Stomach (tissue), 4 donors: Measurements from ENCODE around the gene NDUFA12.

Experiments used
- CTCF ChIP-seq, 7 experiments: fragments of 450-650 bp in 4 of 7; fragments of 200-600 bp in 3 of 7; sonication (generic) in 3 of 7; IDR thresholded peaks; one replicate each; pipeline ENCODE4 v1.5.1; 2016 to 2019; ENCODE audit warnings: antibody characterized with exemption in 7 of 7, control low read depth in 2 of 7, mild to moderate bottlenecking in 1 of 7
- EP300 ChIP-seq: sonication (generic); formaldehyde crosslinking; IDR thresholded peaks from one replicate; pipeline ENCODE4 v1.6.1; 2017; ENCODE audit warnings: antibody characterized with exemption
- POLR2A ChIP-seq, 4 donors: fragments of 450-650 bp; IDR thresholded peaks; one replicate each; pipeline ENCODE4 v1.6.1; 2016; ENCODE audit warnings: antibody characterized with exemption in 4 of 4, control low read depth in 2 of 4, mild to moderate bottlenecking in 1 of 4, moderate library complexity in 1 of 4
- POLR2AphosphoS5 ChIP-seq, 3 donors: sonication (generic); formaldehyde crosslinking; IDR thresholded peaks; one replicate each; pipeline ENCODE4 v1.6.1; 2016; ENCODE audit warnings: antibody characterized with exemption in 3 of 3

GRCh38 chr12:94940771-94941170 lies 62.7 kb downstream of the NDUFA12 start:
- TF ChIP-seq CTCF (IDR thresholded peaks at IDR 0.05) = no peak
- no peak for TF ChIP-seq POLR2AphosphoS5 (IDR thresholded peaks at IDR 0.05)
- no peak for TF ChIP-seq EP300
- TF ChIP-seq POLR2A (IDR thresholded peaks at IDR 0.05) = no peak
